NCI-H187 treated with DMSO at 0.1 percent for 48 hours (cell line): ENCODE measurements around the gene ANKK1.

Source experiments
- DNase-seq: peaks from one replicate; lab custom pipeline; 2025; lab: John Stamatoyannopoulos, UW

The ANKK1 gene, protein sequence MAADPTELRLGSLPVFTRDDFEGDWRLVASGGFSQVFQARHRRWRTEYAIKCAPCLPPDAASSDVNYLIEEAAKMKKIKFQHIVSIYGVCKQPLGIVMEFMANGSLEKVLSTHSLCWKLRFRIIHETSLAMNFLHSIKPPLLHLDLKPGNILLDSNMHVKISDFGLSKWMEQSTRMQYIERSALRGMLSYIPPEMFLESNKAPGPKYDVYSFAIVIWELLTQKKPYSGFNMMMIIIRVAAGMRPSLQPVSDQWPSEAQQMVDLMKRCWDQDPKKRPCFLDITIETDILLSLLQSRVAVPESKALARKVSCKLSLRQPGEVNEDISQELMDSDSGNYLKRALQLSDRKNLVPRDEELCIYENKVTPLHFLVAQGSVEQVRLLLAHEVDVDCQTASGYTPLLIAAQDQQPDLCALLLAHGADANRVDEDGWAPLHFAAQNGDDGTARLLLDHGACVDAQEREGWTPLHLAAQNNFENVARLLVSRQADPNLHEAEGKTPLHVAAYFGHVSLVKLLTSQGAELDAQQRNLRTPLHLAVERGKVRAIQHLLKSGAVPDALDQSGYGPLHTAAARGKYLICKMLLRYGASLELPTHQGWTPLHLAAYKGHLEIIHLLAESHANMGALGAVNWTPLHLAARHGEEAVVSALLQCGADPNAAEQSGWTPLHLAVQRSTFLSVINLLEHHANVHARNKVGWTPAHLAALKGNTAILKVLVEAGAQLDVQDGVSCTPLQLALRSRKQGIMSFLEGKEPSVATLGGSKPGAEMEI

DNA sequence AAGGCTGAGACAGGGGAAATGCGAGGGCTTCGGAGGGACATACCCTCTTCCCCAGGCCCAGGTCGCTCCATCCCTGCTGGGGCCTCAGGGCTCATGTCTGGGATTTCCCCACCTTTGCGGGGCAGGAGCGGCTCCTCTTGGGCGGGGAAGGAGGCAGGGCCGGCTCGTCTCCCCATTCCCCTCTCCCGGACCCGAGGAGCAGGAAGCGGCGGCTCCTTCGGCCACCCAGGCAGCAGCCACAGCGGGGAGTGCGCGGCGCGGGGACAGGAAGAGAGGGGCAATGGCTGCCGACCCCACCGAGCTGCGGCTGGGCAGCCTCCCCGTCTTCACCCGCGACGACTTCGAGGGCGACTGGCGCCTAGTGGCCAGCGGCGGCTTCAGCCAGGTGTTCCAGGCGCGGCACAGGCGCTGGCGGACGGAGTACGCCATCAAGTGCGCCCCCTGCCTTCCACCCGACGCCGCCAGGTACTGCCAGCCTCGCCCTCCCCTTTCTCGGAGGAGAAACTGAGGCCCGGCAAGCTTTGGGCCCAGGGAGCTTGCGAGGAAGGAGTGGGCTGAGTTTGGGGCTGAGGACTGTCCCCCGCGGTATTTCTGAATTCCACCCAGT is at the start of gene ANKK1:
TSS of gene ANKK1 (plus strand) at position 175 of the 607 bp plus-strand sequence. CDS start at position 281, 106 bp downstream.
- no peak for DNase-seq

DNA sequence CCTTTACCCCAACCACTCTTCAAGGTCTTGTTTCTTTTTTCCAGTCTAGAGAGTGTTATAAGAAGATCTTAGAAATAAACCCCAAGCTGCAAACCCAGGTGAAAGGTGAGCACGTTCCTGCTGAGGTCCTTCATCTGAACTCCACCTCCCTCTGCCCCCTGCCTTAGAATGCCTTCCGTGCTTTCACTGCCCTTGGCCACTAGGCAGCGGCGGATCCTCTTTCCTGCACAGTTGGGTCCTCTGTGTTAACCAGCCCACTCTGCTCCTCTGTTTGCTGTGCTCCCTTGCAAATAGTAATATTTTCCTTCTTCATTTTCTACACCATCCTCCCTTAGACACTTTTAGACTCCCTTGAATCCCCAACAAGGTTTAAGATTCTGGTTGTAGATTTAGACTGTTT is 48.8 kb upstream of the ANKK1 start:
- no peak for DNase-seq

DNA sequence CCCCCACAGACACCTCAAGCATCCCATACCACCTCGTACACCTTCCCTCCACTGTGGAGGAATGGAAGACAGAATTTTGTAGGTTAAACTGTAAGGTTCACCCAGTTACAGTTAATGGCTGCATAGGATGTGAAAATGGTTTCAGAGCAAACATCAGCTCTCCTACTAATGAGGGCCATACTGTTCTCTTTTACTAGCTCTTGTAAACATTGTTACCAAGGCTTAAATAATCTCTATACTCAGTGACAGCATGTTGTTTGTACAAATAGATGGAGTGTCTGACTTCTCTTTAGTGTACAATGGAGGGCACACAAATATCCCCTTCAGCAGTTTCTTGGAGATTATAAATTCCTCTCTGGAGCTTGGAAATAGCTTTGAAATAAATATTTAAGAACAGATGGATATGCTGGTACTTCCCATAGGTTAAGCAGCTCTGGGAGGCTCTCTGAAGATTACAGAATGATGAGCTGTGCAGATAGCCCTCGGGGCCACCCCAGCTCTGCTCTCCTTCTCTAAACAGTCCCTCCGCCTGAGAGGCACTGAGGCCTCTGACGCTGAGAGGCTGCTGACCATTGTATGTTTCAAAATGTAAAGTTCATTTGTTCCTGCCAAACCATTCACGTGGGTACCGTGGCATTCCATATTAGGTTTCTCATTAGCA is 47.5 kb upstream of the ANKK1 start:
- DNase-seq: no peak

DNA sequence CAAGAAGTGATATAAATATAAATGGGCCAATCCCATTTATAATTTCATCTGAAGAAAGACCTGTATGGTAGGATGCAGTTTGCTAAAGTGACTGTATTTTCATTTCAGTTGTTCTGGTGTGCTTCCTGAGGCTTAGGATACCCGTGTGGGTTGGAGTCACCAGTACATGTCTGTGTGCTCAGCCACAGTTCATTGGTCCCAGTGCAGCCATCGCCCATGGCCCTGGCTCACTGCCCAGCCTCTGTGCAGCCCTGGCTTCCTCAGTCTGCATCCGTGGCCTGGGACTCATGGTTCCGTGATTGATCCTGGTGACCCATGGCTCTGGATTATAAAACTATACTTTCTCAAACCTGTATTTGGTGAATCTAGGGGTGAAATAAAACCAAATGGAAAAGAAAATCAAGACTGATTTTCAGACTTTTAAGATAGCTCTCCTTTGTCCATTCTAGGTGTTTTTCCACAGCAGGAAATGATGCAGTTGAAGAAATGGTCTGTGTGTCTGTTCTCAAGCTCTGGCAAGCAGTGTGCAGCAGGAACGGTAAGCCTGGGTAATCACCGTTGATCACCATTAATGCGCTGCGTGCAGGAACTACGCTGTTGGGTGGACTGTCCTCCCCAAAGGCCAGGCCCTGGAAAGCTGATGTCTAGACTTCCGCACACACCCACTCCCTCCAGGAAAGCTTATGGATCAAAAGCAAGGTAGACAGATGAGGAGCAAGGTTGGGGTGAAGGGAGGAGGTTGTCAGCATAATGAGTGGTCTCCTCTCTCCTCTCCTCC is 46.0 kb upstream of the ANKK1 start:
- no peak for DNase-seq

DNA sequence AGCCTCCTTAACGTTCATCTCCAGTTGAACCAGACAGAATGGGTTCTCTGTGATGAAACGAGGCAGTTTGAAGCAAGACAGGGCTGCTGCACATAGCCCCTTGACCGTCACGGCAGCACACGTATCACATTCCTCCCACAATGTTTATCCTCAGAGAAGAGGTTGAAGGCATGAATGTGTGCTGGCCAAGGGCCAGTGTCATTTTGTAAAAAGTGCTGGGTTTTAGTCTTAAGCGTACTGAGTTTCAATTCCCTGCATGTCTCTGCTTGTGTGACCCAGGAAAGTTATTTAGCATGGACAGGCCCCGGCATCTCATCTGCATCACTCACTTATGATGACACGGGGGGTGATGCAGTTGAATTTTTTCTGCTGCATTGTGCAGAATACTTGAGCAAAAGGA is 41.6 kb upstream of the ANKK1 start:
- no peak for DNase-seq

DNA sequence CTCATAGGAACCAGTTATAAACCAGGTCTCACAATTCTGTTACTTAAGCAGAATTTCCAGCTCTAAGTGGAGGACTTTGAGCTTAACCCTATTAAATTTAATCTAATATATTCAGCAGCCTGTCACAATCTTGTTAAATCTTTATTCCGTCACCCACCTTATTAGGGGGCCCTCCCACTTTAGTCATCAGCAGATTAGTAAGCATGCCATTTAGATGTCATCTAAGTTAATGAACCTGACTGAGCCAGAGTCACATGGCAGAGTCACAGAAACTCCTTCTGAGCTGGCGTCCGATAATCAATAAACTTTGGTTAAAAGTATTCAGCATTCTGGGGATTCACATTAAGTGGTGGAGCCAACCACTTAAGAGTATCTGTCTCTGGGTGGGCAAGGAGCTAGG is 38.1 kb upstream of the ANKK1 start:
- no peak for DNase-seq

DNA sequence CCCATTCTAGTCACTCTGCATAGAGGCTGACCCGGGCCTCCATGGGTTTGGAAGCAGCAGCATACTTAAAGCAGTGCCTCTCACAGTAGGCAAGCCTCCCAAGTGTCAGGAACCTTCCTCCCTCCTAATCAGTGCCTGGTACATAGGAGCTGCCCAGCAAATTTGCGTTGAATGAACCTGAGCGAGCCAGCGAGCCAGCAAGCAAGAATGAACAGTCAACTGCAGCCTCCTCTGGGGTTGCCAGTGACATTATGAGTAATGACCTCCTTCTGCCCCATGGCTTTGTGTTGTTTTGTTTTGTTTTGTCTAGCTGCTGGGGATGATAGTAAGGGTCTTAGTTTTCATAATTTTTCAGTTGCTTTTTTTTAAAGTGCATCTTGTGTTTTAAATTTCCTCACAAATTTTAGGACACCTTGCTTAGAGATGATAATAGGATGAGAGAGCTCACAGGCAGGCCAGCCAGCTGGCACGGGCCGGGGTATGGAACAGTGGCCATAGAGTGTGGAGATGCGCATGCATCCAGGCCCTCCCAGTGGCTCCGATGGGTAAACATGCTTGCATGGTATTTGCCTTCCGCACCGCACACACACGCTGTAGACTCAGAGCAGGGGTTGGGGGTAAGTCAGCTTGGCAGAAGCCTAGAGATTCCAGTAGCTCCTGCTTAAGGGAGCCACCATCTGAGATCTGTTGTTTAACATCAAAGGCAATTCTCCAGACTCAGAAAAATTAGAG is 37.1 kb upstream of the ANKK1 start:
- no peak for DNase-seq

DNA sequence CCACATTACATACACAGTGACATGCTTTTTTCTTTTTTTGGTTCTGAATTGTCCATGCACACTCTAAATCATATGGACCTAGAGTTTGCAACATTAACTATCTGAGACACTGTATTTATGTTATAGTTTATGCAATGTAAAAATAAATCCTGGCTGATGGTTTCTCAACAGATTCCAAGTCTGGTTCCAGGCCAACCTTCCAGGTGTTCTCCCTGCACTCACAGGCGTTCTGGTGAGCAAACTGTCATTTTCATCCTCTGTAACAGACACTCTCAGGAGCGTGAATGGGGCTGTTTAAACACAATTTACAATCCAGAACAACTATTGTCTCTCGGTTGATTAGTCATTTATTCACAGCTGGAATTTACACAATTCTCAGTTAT is 36.5 kb upstream of the ANKK1 start:
- no peak for DNase-seq

DNA sequence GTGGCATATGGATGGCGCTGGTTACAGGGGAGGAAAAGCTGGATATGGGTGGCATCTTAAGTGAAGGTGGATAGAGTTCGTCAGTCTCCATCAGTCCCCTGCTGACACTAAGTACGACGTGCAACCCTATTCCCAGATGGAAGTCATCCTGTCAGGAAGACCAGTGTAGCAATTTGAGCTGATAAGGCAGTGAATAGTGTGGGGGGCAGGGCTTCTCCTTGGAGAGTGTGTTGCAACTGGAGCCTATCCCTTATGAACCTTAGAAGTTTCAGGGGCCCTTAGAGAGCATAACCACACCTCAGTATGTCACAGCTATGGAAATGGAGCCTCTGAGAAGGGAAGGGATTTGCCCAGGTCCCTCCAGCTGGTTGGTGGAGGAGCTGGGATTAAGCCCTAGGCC is 36.1 kb upstream of the ANKK1 start:
- DNase-seq: no peak

DNA sequence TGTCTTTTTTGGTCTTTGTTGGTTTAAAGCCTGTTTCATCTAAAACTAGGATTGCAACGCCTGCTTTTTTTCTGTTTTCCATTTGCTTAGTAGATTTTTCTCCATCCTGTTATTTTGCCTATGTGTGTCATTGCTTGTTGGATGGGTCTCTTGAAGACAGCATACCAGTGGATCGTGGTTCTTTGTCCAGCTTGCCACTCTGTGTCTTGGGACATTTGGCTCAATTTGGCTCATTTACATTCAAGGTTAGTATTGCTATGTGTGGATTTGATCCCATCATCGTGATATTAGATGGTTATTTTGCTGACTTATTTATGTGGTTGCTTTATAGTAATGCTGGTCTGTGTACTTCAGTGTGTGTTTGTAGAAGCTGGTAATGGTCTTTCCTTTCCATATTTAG is 31.4 kb upstream of the ANKK1 start:
- no peak for DNase-seq

DNA sequence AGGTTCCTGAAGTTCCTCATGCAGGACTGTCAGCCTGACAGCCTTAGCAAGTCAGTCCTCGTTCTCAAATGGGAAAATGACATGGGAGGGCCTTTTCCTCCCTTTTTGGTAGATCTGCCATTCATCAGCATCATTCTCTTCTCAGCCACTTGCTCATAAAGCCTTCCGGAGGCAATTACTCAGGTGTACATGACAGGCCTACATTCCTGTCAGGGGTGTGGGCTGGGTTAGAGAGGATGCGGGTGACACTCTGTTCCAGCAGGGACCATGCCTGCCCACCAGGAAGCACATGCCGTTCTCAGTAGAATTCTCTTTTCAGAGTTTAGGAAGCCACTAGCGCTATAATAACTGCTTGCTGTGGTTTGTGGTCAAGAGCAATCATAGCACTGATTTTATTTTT is 24.2 kb upstream of the ANKK1 start:
- DNase-seq: no peak

DNA sequence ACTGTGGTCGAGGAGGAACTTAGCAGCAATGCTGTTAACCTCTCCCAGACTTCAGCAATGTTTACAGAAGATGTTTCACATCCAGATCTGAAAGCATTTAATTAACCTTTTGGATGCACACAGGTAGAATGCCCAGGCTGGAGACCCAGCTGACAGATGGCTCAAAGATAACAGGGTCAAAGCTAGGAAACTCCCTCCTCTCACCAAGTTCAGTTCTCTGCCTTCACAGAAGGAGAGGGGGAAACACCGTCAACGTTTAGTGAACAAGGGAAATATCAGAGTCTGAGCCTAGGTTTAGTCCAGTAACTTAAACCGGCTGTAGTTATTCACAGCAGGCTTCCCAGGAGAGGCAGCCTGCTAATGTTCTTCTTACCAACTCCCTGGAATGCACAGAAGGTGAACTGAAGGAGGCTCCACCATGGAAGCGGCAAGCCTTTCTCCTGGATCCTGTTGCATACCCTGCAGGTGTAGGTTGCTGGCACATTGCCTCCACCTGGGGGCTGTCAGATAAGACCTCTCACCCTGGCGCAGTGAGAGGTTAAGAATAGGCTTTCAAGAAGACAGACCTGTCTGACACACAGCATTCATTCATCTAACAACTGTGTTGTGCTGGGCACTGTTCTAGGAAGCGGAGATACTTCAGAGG is 23.5 kb upstream of the ANKK1 start:
- no peak for DNase-seq

DNA sequence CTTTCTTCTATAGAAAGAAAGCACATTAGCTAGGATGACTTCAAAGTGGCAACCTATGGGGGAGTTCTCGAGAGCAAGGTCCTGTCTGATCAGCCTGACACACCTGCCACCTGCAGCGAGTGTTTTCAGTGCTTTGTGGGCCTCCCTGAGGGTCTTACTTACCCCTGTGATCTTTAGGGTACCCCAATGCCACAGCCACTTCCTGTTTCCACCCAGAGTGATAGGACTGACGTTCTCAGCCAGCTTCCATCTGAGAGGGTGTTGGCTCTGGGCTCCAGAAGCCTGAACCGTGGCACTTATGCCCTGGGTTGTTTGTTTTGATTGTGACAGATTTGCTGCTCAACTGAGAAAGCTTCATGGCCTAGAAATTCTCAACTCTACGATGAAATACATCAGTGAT is 21.7 kb upstream of the ANKK1 start:
- DNase-seq: no peak

DNA sequence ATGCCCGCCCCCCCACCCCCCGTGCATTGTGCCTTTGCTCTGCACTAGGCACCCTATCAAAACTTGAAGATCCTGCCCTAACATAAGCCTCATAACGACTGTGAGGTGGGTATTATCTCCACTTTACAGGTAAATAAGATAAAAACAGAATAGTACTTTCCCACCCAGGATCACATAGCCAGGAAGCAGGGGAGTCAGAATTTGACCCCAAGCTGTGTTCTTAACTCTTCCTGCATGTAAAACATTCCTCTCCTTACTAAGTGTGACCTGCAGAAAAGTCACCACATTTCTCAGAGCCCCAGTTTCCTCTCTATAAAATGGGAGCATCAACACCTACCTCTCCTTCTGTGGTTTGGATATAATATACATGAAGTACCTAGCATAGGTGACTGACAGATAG is 18.2 kb upstream of the ANKK1 start:
- DNase-seq: no peak

DNA sequence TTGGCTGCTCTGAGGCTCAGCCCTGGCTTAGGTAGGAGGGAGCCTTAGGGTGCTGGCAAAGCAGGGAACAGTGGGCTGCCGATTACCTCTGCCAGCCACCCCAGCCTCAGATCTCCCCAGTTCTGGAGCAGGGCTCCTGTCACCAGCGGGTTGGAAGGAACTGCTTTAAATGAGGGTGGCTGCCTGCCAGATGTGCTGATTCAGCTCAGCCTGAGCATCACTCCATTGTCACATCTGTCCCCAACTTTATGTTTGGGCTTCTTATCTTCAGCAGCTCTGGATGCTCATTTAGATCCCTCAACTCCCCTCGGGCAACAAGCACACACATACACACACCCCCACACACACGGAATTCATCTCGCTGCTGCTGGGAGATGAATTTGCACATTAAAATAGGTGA is 16.9 kb upstream of the ANKK1 start:
- no peak for DNase-seq

DNA sequence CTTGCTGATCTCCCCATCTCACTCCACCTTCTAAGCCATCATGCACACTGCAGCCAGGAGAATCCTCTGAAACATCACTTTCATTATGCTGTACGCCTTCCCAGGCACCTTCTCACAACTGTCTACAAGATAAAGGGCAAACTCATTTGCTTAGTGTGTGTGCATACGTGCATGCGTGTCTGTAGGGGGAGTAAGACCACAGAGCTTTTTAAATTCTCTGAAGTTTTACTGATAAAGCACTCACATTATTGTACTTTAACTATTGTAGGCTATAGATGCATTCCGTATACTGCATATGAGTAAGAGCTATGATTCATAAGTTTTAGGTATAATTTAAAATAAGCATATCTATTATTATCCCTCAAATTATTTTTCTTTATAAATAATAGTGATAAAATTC is 15.3 kb upstream of the ANKK1 start:
- DNase-seq: no peak

DNA sequence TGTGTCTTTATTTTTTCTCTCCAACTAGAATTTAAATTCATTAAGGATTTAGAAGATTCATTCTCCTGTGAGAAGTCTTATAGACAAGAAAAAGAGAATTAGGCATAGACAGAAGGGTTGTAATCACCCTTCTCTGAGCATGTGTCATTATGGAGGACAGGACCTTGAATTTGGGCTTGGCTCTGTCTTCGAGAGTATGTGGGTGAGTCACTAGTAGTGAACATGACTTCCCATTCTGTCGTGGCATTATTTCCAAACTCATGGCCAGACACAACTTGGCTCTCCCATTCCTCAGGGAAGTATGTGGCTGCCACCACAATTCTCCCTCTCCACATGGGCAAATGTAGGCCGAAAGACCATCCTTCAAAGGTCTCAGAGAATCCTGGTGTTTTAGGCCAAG is 14.3 kb upstream of the ANKK1 start:
- no peak for DNase-seq

DNA sequence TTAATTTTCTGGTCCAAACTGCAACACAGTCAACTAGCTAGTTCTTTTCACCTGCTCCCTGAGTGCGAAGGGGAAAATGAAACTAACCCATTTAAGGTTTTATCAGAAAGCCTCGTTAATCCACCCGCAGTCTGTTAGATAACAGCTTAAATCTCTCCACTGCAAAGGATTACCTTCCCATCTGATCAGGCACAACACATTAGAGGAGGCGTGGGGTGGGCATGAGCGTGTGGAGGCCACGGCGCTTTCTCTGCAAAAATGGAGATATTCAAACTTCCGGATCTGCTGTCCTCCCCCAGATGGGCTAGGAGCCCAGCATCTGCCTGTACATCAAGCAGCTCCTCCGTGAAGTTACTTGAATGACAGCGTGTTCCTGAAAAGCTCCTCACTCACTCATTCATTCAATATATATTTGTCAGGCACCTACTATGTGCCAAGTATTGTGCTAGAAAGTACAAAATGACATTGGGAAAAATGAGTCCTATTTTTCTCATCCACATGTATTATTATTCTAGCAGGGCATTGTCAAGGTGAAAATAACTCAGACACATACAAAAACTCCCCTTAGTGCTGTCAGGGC is 13.5 kb upstream of the ANKK1 start:
- DNase-seq: no peak

DNA sequence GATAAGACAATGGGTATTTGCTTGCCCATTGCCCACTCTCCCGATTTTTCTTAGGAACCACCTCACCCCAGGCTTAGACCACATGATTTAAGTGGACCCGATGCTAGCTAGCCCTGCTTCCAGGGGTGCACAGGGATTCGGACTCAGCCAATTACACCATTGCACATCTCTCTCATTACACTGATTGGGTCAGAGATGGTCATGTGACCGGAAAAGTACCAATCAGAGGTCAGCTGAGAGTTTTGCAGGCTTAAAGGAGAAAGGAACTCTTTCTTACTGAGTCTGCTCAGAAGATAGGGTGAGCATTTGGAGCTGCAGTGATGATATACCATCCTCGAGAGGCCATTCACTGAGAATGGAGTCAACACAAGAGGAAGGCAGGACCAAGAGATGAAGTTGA is 12.2 kb upstream of the ANKK1 start:
- no peak for DNase-seq

DNA sequence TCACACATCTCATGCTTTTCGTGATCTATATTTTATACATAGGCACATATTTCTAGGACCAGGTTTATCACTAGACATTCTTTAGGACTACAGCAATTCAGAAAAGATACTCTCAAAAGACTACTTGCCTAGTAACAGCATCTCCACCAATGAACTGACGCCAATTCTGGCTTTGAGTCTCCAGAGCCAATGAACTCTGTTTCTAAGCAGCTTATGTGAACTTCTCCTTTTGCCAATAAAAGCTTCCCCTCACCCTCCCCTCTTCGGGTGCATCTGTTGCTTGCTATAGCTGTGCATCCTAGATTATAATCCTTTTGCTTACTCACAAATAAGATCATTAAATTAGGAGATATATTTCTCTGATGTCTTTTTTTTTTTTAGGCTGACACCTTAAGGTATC is 11.4 kb upstream of the ANKK1 start:
- no peak for DNase-seq
